OCI-LY7 (cell line): ENCODE data around the gene ITM2C. TPM values are rescaled to one million over a fixed set of nuclear protein-coding genes. Genes with fewer than 3 reads are reported as not detected.
A peak's percentile ranks its signal among the peaks of the same experiment; 100 is the strongest.

Experiments used
- BruUV-seq: library from RNA; stranded (reverse); fragments of 400-500 nt; replicated peaks from 2 replicates; lab custom pipeline; 2021; lab: Mats Ljungman, UMichigan
- CTCF ChIA-PET: fragments of 300-600 bp; sonication (Branson Sonifier 250); formaldehyde crosslinking; loops from one replicate; lab custom pipeline; 2022; ENCODE audit warnings: antibody characterized with exemption; ENCODE audit not compliant: unreplicated experiment; lab: Charles Lee
- POLR2A ChIA-PET: fragments of 300-600 bp; sonication (Branson Sonifier 250); formaldehyde crosslinking; loops from one replicate; lab custom pipeline; 2022; ENCODE audit warnings: antibody characterized with exemption; lab: Charles Lee
- DNase-seq: peaks from one replicate; pipeline ENCODE4 v3.0.0-alpha.2; 2015; ENCODE audit warnings: low spot score
- H2AFZ ChIP-seq: fragments of 200-600 bp; sonication (generic), shearing (Covaris generic); 2 replicates; pipeline ENCODE4 v1.6.1; 2014; ENCODE audit warnings: mild to moderate bottlenecking, antibody characterized with exemption, low read length, moderate library complexity
- H3K27ac ChIP-seq: fragments of 200-600 bp; sonication (generic); 2 replicates; pipeline ENCODE4 v1.5.1; 2014; ENCODE audit warnings: mixed run types, low read depth, mild to moderate bottlenecking, moderate library complexity, low read length, inconsistent platforms; ENCODE audit not compliant: poor library complexity, severe bottlenecking
- H3K36me3 ChIP-seq: fragments of 200-600 bp; sonication (generic); 2 replicates; pipeline ENCODE4 v1.6.1; 2014; ENCODE audit warnings: mild to moderate bottlenecking, antibody characterized with exemption, low read length, moderate library complexity, mixed read lengths; ENCODE audit not compliant: insufficient read depth
- H3K4me1 ChIP-seq: fragments of 200-600 bp; sonication (generic); 2 replicates; pipeline ENCODE4 v1.5.1; 2014; ENCODE audit warnings: mild to moderate bottlenecking, low read length; ENCODE audit not compliant: insufficient read depth, poor library complexity, severe bottlenecking
- H3K4me2 ChIP-seq: fragments of 200-600 bp; sonication (generic); 2 replicates; pipeline ENCODE4 v1.6.1; 2014; ENCODE audit warnings: mild to moderate bottlenecking, low read length
- H3K4me3 ChIP-seq: fragments of 200-600 bp; sonication (generic); 2 replicates; pipeline ENCODE4 v1.5.1; 2014; ENCODE audit warnings: mild to moderate bottlenecking, low read depth, low read length; ENCODE audit not compliant: poor library complexity, severe bottlenecking
- H3K79me2 ChIP-seq: fragments of 200-600 bp; sonication (generic); 2 replicates; pipeline ENCODE4 v1.6.1; 2016; ENCODE audit warnings: low read depth, mild to moderate bottlenecking, low read length, moderate library complexity, mixed read lengths; ENCODE audit not compliant: insufficient read depth
- H3K9me2 ChIP-seq: fragments of 200-600 bp; sonication (generic); 2 replicates; pipeline ENCODE4 v1.6.1; 2016; ENCODE audit warnings: mild to moderate bottlenecking, low read length, mixed read lengths; ENCODE audit not compliant: insufficient read depth
- H3K9me3 ChIP-seq: fragments of 200-600 bp; sonication (generic); 2 replicates; pipeline ENCODE4 v1.6.1; 2014; ENCODE audit warnings: mild to moderate bottlenecking, mixed run types, low read length, mixed read lengths
- H4K20me1 ChIP-seq: fragments of 200-600 bp; sonication (generic); 2 replicates; pipeline ENCODE4 v1.6.1; 2014; ENCODE audit warnings: mild to moderate bottlenecking, antibody characterized with exemption, low read length, moderate library complexity, mixed read lengths; ENCODE audit not compliant: insufficient read depth
- EZH2phosphoT487 ChIP-seq: fragments of 200-600 bp; sonication (generic); IDR thresholded peaks from 2 replicates; pipeline ENCODE4 v1.6.1; 2018; ENCODE audit warnings: low read depth, borderline replicate concordance, mild to moderate bottlenecking, mixed run types, antibody characterized with exemption, low read length, moderate library complexity, mixed read lengths
- intact Hi-C: fragments of 100-400 bp; cut with micrococcal nuclease; formaldehyde crosslinking; loops from one replicate; pipeline ENCODE4 v1.10.0; 2022; ENCODE audit not compliant: unreplicated experiment
- total RNA-seq, 2 experiments: library from RNA; depleted of rRNA in 1 of 2; stranded (reverse); fragments of >200 nt in 1 of 2; shearing (Covaris generic) in 1 of 2; gene quantifications; 2 replicates each; pipeline ENCODE4 v1.2.3, GENCODE V29; 2014 to 2022
- TF ChIP-seq, protein P1 (sequence below): fragments of 200-600 bp; sonication (generic); conservative IDR thresholded peaks from 2 replicates; pipeline ENCODE4 v1.5.1; 2014; ENCODE audit warnings: mild to moderate bottlenecking, antibody characterized with exemption, low read length, moderate library complexity, mixed read lengths

ITM2C gene
- total RNA-seq, 2 experiments from 2014 or later, result not detected

DNA sequence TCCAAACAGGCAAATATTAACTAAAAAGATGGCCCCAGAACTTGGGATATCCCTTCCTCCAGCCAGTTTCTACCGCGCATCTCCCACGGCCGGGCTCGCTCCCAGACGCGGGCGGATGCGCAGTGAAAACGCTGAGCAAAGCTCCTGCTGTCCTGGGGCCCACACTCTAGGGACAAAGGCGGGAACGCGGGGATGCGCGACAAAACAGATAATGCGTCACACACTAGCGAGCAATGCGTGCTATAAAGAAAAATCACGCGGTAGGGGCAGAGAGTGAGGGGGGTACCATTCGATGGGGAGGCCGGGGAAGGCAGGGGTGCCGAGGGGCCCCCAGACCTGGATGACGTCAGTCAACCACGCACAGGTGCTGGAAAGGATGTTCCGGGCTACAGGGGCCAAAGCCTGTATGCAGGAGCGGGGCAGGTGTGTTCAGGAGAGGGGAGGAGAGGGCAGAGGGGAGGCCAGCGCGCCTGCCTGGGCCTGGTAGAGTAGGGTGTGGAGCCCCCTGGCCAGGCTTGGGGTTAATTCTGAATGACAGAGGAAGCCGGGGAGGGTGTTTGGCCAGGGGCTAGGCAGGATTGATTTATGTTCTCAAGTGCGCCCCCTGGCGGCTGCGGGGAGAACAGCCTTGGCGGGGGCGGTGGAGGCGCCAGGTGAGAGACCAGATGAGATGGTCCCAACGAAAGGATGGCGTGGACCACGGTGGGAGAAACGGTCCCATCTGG, 14.9 kb upstream of the ITM2C start:
- CTCF ChIA-PET, result no interaction called here
- no peak overlapping the region for H2AFZ ChIP-seq
- peak; percentile 48 for DNase-seq

DNA sequence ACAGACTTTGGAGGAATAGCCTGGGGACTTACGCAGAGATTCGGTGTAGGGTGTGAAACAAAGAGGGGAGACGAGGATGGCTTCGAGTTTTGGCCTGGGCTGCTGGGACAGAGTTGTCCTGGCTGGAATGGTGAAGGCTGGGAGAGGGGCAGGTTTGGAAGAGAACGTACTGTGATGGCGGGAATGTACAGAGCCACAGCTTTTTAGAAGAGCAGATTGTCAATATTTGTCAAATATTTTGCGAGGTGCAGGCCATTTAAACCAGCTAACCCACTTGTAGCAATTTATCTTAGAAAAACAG, 14.4 kb upstream of the ITM2C start:
- Histone ChIP-seq H3K9me3 (no peaks in the 10 kb centered on the region), H3K9me2 (no peaks in the 10 kb centered on the region), H2AFZ (no peak overlapping the region), H3K4me2 (no peak overlapping the region), H3K4me3 (no peak overlapping the region), H3K79me2 (no peaks in the 10 kb centered on the region), H3K27ac (no peak overlapping the region), H3K36me3 (no peaks in the 10 kb centered on the region), H4K20me1 (no peaks in the 10 kb centered on the region), H3K4me1 (no peaks in the 10 kb centered on the region)
- ChIA-PET POLR2A (no interaction called here), CTCF (no interaction called here)
- no TSS peak for BruUV-seq
- intact Hi-C loops, result no loop called here
- TF ChIP-seq, protein P1, sequence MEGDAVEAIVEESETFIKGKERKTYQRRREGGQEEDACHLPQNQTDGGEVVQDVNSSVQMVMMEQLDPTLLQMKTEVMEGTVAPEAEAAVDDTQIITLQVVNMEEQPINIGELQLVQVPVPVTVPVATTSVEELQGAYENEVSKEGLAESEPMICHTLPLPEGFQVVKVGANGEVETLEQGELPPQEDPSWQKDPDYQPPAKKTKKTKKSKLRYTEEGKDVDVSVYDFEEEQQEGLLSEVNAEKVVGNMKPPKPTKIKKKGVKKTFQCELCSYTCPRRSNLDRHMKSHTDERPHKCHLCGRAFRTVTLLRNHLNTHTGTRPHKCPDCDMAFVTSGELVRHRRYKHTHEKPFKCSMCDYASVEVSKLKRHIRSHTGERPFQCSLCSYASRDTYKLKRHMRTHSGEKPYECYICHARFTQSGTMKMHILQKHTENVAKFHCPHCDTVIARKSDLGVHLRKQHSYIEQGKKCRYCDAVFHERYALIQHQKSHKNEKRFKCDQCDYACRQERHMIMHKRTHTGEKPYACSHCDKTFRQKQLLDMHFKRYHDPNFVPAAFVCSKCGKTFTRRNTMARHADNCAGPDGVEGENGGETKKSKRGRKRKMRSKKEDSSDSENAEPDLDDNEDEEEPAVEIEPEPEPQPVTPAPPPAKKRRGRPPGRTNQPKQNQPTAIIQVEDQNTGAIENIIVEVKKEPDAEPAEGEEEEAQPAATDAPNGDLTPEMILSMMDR, result peak; percentile 62; the same call in 1 of the 2 replicates
- no peak for TF ChIP-seq EZH2phosphoT487
- DNase-seq, result no peak

More for the DNA sequence above, 14.9 kb upstream of the ITM2C start:
- H3K27ac ChIP-seq, result no peak overlapping the region
- TF ChIP-seq, protein P1, result peak; percentile 97
- TF ChIP-seq EZH2phosphoT487, result no peak
- intact Hi-C loops, result loop anchor here (2.0 to 5.0 kb wide), 2 partner anchors 73 to 137 kb away; no protein-coding TSS in a partner anchor
- no peak overlapping the region for H3K4me2 ChIP-seq
- H3K9me2 ChIP-seq, result no peaks in the 10 kb centered on the region
- H3K79me2 ChIP-seq, result no peaks in the 10 kb centered on the region
- no peaks in the 10 kb centered on the region for H4K20me1 ChIP-seq
- H3K4me1 ChIP-seq, result no peaks in the 10 kb centered on the region
- no peaks in the 10 kb centered on the region for H3K9me3 ChIP-seq
- no peak overlapping the region for H3K4me3 ChIP-seq
- POLR2A ChIA-PET, result no interaction called here
- no TSS peak for BruUV-seq
- H3K36me3 ChIP-seq, result no peaks in the 10 kb centered on the region

DNA sequence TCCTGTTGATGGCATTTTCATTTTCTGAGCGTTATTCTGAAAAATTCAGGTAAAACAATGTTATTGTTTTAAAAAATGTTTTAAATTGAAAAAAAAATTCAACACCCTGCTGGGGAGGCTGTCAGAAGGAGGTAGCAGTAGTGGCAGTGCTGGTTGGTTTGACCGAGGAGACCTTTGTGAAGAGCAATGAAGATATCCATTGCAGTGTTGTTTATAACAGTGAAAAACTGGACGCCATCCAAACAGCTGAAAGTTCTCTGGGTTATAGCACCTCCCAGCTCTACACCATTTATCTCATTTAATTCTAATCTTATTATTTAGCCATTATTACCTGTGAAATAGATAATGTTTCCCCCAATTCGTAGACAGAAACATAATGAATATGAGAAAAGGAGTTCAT, 12.6 kb upstream of the ITM2C start:
- Histone ChIP-seq H3K79me2 (no peaks in the 10 kb centered on the region), H4K20me1 (no peaks in the 10 kb centered on the region), H3K36me3 (no peaks in the 10 kb centered on the region), H2AFZ (no peak overlapping the region), H3K9me2 (no peaks in the 10 kb centered on the region), H3K4me3 (no peak overlapping the region), H3K4me2 (no peak overlapping the region), H3K4me1 (no peaks in the 10 kb centered on the region), H3K27ac (no peak overlapping the region), H3K9me3 (no peaks in the 10 kb centered on the region)
- ChIA-PET CTCF (no interaction called here), POLR2A (interaction anchor here (0.6 to 0.8 kb wide), 2 partner anchors 26 to 180 kb away, joined by 3 read pairs; no protein-coding TSS in a partner anchor)
- no peak for DNase-seq
- intact Hi-C loops, result no loop called here
- no TSS peak for BruUV-seq
- TF ChIP-seq, protein P1, result no peak
- no peak for TF ChIP-seq EZH2phosphoT487
